GM12875 (cell line): Measurements from ENCODE around the gene TMC1.

Experiments used
- H3K4me3 ChIP-seq: one replicate; pipeline ENCODE4 v1.5.1; 2011; ENCODE audit warnings: low read depth, low read length, control low read depth
- CTCF ChIP-seq: IDR thresholded peaks from 2 replicates; pipeline ENCODE4 v1.5.1; 2011; ENCODE audit warnings: low read depth, mild to moderate bottlenecking, control low read depth, inconsistent platforms, low read length, moderate library complexity, borderline replicate concordance; ENCODE audit not compliant: insufficient read depth

Gene TMC1

GRCh38 chr9:72618811-72619210 is 97.4 kb downstream of the TMC1 start:
- TF ChIP-seq CTCF = no peak
- H3K4me3 ChIP-seq = no peak overlapping the region

GRCh38 chr9:72622186-72622585 is 100.8 kb downstream of the TMC1 start:
- no peak for TF ChIP-seq CTCF
- no peak overlapping the region for H3K4me3 ChIP-seq

GRCh38 chr9:72623156-72623555 is 101.7 kb downstream of the TMC1 start:
- TF ChIP-seq CTCF = no peak
- no peak overlapping the region for H3K4me3 ChIP-seq

GRCh38 chr9:72627147-72627546 is 105.7 kb downstream of the TMC1 start:
- TF ChIP-seq CTCF = no peak
- H3K4me3 ChIP-seq = no peak overlapping the region

- TF ChIP-seq CTCF = no peak
- no peak overlapping the region for H3K4me3 ChIP-seq
Measured at GRCh38 chr9:72627956-72628540, 106.6 kb downstream of the TMC1 start.

- no peak for TF ChIP-seq CTCF
- no peak overlapping the region for H3K4me3 ChIP-seq
Measured at GRCh38 chr9:72633966-72634365, 112.6 kb downstream of the TMC1 start.

- no peak overlapping the region for H3K4me3 ChIP-seq
- no peak for TF ChIP-seq CTCF
Measured at GRCh38 chr9:72635197-72635596, 113.8 kb downstream of the TMC1 start.
